GM19351 (cell line): ENCODE data around the gene GAREM1.
A peak's percentile ranks its signal among the peaks of the same experiment; 100 is the strongest.
"Not testable (repeated sequence)": the region's sequence is repeated elsewhere in the genome, so short reads cannot be mapped to it uniquely, and the experiment has no call there.

Experiments used
- ATAC-seq: cut with Tn5 transposase; IDR thresholded peaks from one replicate; pipeline ENCODE4 v1.9.1; 2021; ENCODE audit warnings: mild to moderate bottlenecking, moderate library complexity; ENCODE audit not compliant: unreplicated experiment

GAREM1 gene

GRCh38 chr18:32297579-32298170, 173.0 kb downstream of the GAREM1 start:
- ATAC-seq, result no peak

- ATAC-seq, result no peak
These were observed 173.8 kb downstream of the GAREM1 start for GRCh38 chr18:32296851-32297250.

GRCh38 chr18:32295604-32296003, 175.1 kb downstream of the GAREM1 start:
- no peak for ATAC-seq

- ATAC-seq, result no peak
These were observed 177.6 kb downstream of the GAREM1 start for GRCh38 chr18:32293107-32293506.

GRCh38 chr18:32291623-32292022, 179.1 kb downstream of the GAREM1 start:
- not testable (repeated sequence) for ATAC-seq

GRCh38 chr18:32290810-32291209, 179.9 kb downstream of the GAREM1 start:
- ATAC-seq, result no peak

GRCh38 chr18:32289483-32290075, 181.1 kb downstream of the GAREM1 start:
- peak; percentile 96 for ATAC-seq

- no peak for ATAC-seq
These were observed 182.8 kb downstream of the GAREM1 start for GRCh38 chr18:32287873-32288272.

GRCh38 chr18:32287249-32287648, 183.4 kb downstream of the GAREM1 start:
- no peak for ATAC-seq

- ATAC-seq, result no peak
These were observed 183.9 kb downstream of the GAREM1 start for GRCh38 chr18:32286749-32287148.

GRCh38 chr18:32284284-32284683, 186.4 kb downstream of the GAREM1 start:
- no peak for ATAC-seq

GRCh38 chr18:32280911-32281310, 189.8 kb downstream of the GAREM1 start:
- ATAC-seq, result no peak

GRCh38 chr18:32280188-32280783, 190.4 kb downstream of the GAREM1 start:
- ATAC-seq, result no peak

GRCh38 chr18:32278177-32278799, 192.4 kb downstream of the GAREM1 start:
- no peak for ATAC-seq

- ATAC-seq, result no peak
These were observed 193.1 kb downstream of the GAREM1 start for GRCh38 chr18:32277549-32277948.

GRCh38 chr18:32276906-32277305, 193.8 kb downstream of the GAREM1 start:
- no peak for ATAC-seq

- ATAC-seq, result no peak
These were observed 194.4 kb downstream of the GAREM1 start for GRCh38 chr18:32276256-32276655.

GRCh38 chr18:32275221-32275620, 195.5 kb downstream of the GAREM1 start:
- no peak for ATAC-seq

- ATAC-seq, result no peak
These were observed 196.4 kb downstream of the GAREM1 start for GRCh38 chr18:32274307-32274706.

GRCh38 chr18:32271672-32272208, 198.9 kb downstream of the GAREM1 start:
- peak; percentile 91 for ATAC-seq

GRCh38 chr18:32270341-32270740, 200.3 kb downstream of the GAREM1 start:
- ATAC-seq, result no peak

- no peak for ATAC-seq
These were observed 203.2 kb downstream of the GAREM1 start for GRCh38 chr18:32267463-32267862.
